Trophoblast cell (in vitro differentiated cells and primary cell): ENCODE data around the gene FTH1.
A peak's percentile ranks its signal among the peaks of the same experiment; 100 is the strongest.

ENCODE experiments used
- DNase-seq, 2 donors: peaks; one replicate each; pipeline ENCODE4 v3.0.0-alpha.2; 2016
- H2AFZ ChIP-seq: 2 replicates; pipeline ENCODE4 v1.6.1; 2013; ENCODE audit warnings: low read length, moderate library complexity, mild to moderate bottlenecking; ENCODE audit not compliant: insufficient read depth, poor library complexity
- H2AK5ac ChIP-seq: 2 replicates; pipeline ENCODE4 v1.6.1; 2013; ENCODE audit warnings: mild to moderate bottlenecking, low read length
- H2BK120ac ChIP-seq: 2 replicates; pipeline ENCODE4 v1.6.1; 2013; ENCODE audit warnings: low read length, mild to moderate bottlenecking, moderate library complexity; ENCODE audit not compliant: insufficient read depth, poor library complexity
- H2BK12ac ChIP-seq: 2 replicates; pipeline ENCODE4 v1.6.1; 2013; ENCODE audit warnings: mild to moderate bottlenecking, low read length, moderate library complexity
- H2BK5ac ChIP-seq: 2 replicates; pipeline ENCODE4 v1.6.1; 2013; ENCODE audit warnings: low read length, low read depth, moderate library complexity, mild to moderate bottlenecking; ENCODE audit not compliant: poor library complexity
- H3K14ac ChIP-seq: 2 replicates; pipeline ENCODE4 v1.6.1; 2013; ENCODE audit warnings: mild to moderate bottlenecking, low read length
- H3K18ac ChIP-seq: 2 replicates; pipeline ENCODE4 v1.6.1; 2013; ENCODE audit warnings: mild to moderate bottlenecking, low read length
- H3K23ac ChIP-seq: 2 replicates; pipeline ENCODE4 v1.6.1; 2013; ENCODE audit warnings: low read length
- H3K27ac ChIP-seq: 2 replicates; pipeline ENCODE4 v1.5.1; 2013; ENCODE audit warnings: low read depth, mild to moderate bottlenecking, inconsistent platforms, low read length, moderate library complexity
- H3K27me3 ChIP-seq: 2 replicates; pipeline ENCODE4 v1.6.1; 2013; ENCODE audit warnings: inconsistent platforms, mild to moderate bottlenecking, low read length, moderate library complexity; ENCODE audit not compliant: insufficient read depth
- H3K36me3 ChIP-seq, 2 experiments: 1 replicate in 1 of 2; 2 replicates in 1 of 2; pipeline ENCODE4 v1.6.1; 2013; ENCODE audit warnings: low read length in 2 of 2, mild to moderate bottlenecking in 2 of 2, moderate library complexity in 1 of 2; ENCODE audit not compliant: insufficient read depth in 2 of 2, control insufficient read depth in 1 of 2
- H3K4ac ChIP-seq: 2 replicates; pipeline ENCODE4 v1.6.1; 2013; ENCODE audit warnings: low read depth, mild to moderate bottlenecking, low read length, moderate library complexity
- H3K4me1 ChIP-seq, 2 experiments: 1 replicate in 1 of 2; 2 replicates in 1 of 2; pipeline ENCODE4 v1.6.1; 2013; ENCODE audit warnings: low read length in 2 of 2, mild to moderate bottlenecking in 2 of 2, moderate library complexity in 1 of 2; ENCODE audit not compliant: insufficient read depth in 2 of 2, control insufficient read depth in 1 of 2
- H3K4me2 ChIP-seq: 2 replicates; pipeline ENCODE4 v1.6.1; 2013; ENCODE audit warnings: inconsistent platforms, mild to moderate bottlenecking, low read length, moderate library complexity
- H3K4me3 ChIP-seq: 2 replicates; pipeline ENCODE4 v1.5.1; 2013; ENCODE audit warnings: mild to moderate bottlenecking, low read depth, low read length, inconsistent platforms
- H3K79me1 ChIP-seq: one replicate; pipeline ENCODE4 v1.6.1; 2013; ENCODE audit warnings: low read length
- H3K79me2 ChIP-seq: 2 replicates; pipeline ENCODE4 v1.6.1; 2013; ENCODE audit warnings: low read length, mild to moderate bottlenecking; ENCODE audit not compliant: control insufficient read depth, insufficient read depth, poor library complexity
- H3K9ac ChIP-seq: 2 replicates; pipeline ENCODE4 v1.6.1; 2013; ENCODE audit warnings: mild to moderate bottlenecking, low read length
- H3K9me3 ChIP-seq: 2 replicates; pipeline ENCODE4 v1.6.1; 2013; ENCODE audit warnings: low read depth, mild to moderate bottlenecking, control low read depth, inconsistent platforms, low read length; ENCODE audit not compliant: insufficient read depth
- H4K12ac ChIP-seq: 2 replicates; pipeline ENCODE4 v1.6.1; 2013; ENCODE audit warnings: low read depth, mild to moderate bottlenecking, low read length, moderate library complexity
- H4K8ac ChIP-seq: 2 replicates; pipeline ENCODE4 v1.6.1; 2013; ENCODE audit warnings: low read depth, mild to moderate bottlenecking, low read length, moderate library complexity
- H4K91ac ChIP-seq: one replicate; pipeline ENCODE4 v1.6.1; 2013; ENCODE audit warnings: low read depth, mild to moderate bottlenecking, low read length, moderate library complexity
- WGBS: extraction: QIAGEN DNeasy Blood & Tissue Kit; methylation state at CpG from one replicate; pipeline ENCODE4 v1.1.7; 2013; ENCODE audit warnings: missing lambda C conversion rate; ENCODE audit not compliant: insufficient read length, insufficient coverage; ENCODE audit errors: extremely low coverage; 5-methylcytosine and 5-hydroxymethylcytosine counted together

FTH1 gene

GRCh38 chr11:61999141-61999975, 31.9 kb upstream of the FTH1 start:
- WGBS, result no CpG with 5 or more reads among the region's 7 CpGs
- no peaks in the 10 kb centered on the region for H3K36me3 ChIP-seq
- H3K27me3 ChIP-seq, result no peaks in the 10 kb centered on the region
- no peak overlapping the region for H3K4me2 ChIP-seq
- H4K8ac ChIP-seq, result no peak overlapping the region
- no peak overlapping the region for H2BK12ac ChIP-seq
- no peak overlapping the region for H4K12ac ChIP-seq
- no peak overlapping the region for H3K18ac ChIP-seq
- DNase-seq, result no peak
- H3K4ac ChIP-seq, result no peak overlapping the region
- H3K23ac ChIP-seq, result no peak overlapping the region
- peak overlapping the region; percentile 57 for H2BK5ac ChIP-seq
- no peaks in the 10 kb centered on the region for H3K79me2 ChIP-seq
- H3K9me3 ChIP-seq, result peaks cover 6% of the 10 kb centered on the region
- no peak overlapping the region for H4K91ac ChIP-seq
- H3K79me1 ChIP-seq, result no peaks in the 10 kb centered on the region
- no peaks in the 10 kb centered on the region for H3K4me1 ChIP-seq
- no peak overlapping the region for H3K4me3 ChIP-seq
- no peak overlapping the region for H2AFZ ChIP-seq
- no peak overlapping the region for H3K27ac ChIP-seq
- H3K14ac ChIP-seq, result no peak overlapping the region
- H2BK120ac ChIP-seq, result no peak overlapping the region
- no peak overlapping the region for H2AK5ac ChIP-seq
- no peak overlapping the region for H3K9ac ChIP-seq

DNA sequence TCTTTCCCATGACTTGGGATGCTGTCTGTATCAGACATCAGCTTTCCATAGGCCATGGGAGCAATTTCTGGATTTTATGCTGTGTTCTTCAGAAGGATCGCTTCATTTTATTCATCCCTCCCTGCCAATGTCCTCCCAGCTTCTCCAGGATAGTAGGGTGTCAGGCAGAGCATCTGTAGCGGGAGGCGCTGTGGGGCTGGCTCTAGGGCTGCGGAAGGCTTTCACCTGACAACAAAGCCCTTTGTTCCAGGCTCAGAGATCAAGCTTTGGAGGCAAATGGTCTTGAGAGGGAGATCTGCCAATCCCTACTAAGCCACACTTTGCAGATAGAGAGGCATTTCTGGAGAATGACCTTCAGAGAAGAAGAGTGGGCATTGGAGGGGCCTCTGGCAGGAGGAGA, 29.5 kb upstream of the FTH1 start:
- Histone ChIP-seq H3K27ac (no peak overlapping the region), H3K14ac (no peak overlapping the region), H2BK12ac (no peak overlapping the region), H3K9me3 (peaks cover 6% of the 10 kb centered on the region), H3K4me2 (no peak overlapping the region), H4K91ac (no peak overlapping the region), H4K8ac (no peak overlapping the region), H2BK120ac (no peak overlapping the region), H3K79me1 (no peaks in the 10 kb centered on the region), H2AFZ (no peak overlapping the region), H3K79me2 (no peaks in the 10 kb centered on the region), H3K23ac (no peak overlapping the region), H4K12ac (no peak overlapping the region), H3K4me3 (no peak overlapping the region), H3K4me1 (no peaks in the 10 kb centered on the region), H3K9ac (no peak overlapping the region), H3K4ac (no peak overlapping the region), H2BK5ac (no peak overlapping the region), H3K18ac (no peak overlapping the region), H3K36me3 (no peaks in the 10 kb centered on the region), H2AK5ac (no peak overlapping the region), H3K27me3 (no peaks in the 10 kb centered on the region)
- no peak for DNase-seq
- WGBS, result no CpG with 5 or more reads among the region's 4 CpGs

DNA sequence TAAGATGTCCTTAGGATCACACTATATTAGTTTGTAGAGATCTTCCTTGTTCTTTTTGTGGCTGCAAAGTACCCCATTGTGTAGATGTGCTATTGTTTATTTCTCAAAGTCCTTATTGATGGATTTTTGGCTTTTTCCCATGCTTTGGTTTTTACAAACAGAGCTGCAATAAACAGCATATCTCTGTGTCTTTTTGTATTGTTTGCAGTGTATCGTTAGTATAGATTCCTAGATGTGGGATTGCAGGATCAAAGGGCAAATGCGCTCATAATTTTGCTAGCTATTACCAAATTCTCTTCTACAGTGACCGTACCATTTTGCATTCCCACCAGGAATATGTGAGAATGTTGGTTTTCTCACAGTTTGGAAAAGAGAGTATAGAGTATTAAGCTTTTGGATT, 27.5 kb upstream of the FTH1 start:
- Histone ChIP-seq H3K18ac (no peak overlapping the region), H3K79me1 (no peaks in the 10 kb centered on the region), H3K27me3 (no peaks in the 10 kb centered on the region), H3K4me3 (no peak overlapping the region), H2BK120ac (no peak overlapping the region), H3K9ac (no peak overlapping the region), H3K14ac (no peak overlapping the region), H3K27ac (no peak overlapping the region), H2BK5ac (no peak overlapping the region), H2AK5ac (no peak overlapping the region), H4K12ac (no peak overlapping the region), H3K23ac (no peak overlapping the region), H2AFZ (no peak overlapping the region), H3K4ac (no peak overlapping the region), H2BK12ac (no peak overlapping the region), H3K79me2 (no peaks in the 10 kb centered on the region), H3K4me1 (no peaks in the 10 kb centered on the region), H4K8ac (no peak overlapping the region), H4K91ac (no peak overlapping the region), H3K36me3 (no peaks in the 10 kb centered on the region), H3K9me3 (peaks cover 4% of the 10 kb centered on the region), H3K4me2 (no peak overlapping the region)
- DNase-seq, result no peak
- no CpG with 5 or more reads among the region's 3 CpGs for WGBS

GRCh38 chr11:61985869-61986268, 18.4 kb upstream of the FTH1 start:
- Histone ChIP-seq H3K27me3 (no peaks in the 10 kb centered on the region), H3K4me2 (no peak overlapping the region), H4K91ac (no peak overlapping the region), H2AK5ac (no peak overlapping the region), H3K23ac (no peak overlapping the region), H3K14ac (no peak overlapping the region), H2AFZ (no peak overlapping the region), H4K8ac (no peak overlapping the region), H3K79me2 (no peaks in the 10 kb centered on the region), H3K4ac (no peak overlapping the region), H3K4me1 (peaks cover 2% of the 10 kb centered on the region in 2 experiments), H3K79me1 (no peaks in the 10 kb centered on the region), H3K9me3 (no peaks in the 10 kb centered on the region), H3K36me3 (no peaks in the 10 kb centered on the region), H4K12ac (no peak overlapping the region), H3K27ac (peak overlapping the region; percentile 37), H2BK120ac (no peak overlapping the region), H3K4me3 (no peak overlapping the region), H2BK12ac (no peak overlapping the region), H3K9ac (no peak overlapping the region), H2BK5ac (no peak overlapping the region), H3K18ac (no peak overlapping the region)
- DNase-seq, result peak; percentile 64 to 93
- no CpG with 5 or more reads among the region's 5 CpGs for WGBS
